GM23338 (cell line): Measurements from ENCODE around the gene SETBP1.

Experiments
- CREB1 ChIP-seq: fragments of 250-450 bp; sonication (Bioruptor Pico); IDR thresholded peaks from 2 replicates; pipeline ENCODE4 v1.5.0; 2020; ENCODE audit warnings: low read depth, mild to moderate bottlenecking, moderate library complexity
- CTCF ChIP-seq, 2 experiments: fragments of 200-600 bp in 1 of 2; sonication (generic) in 1 of 2; conservative IDR thresholded peaks; 2 replicates each; pipeline versions ENCODE4 v1.5.1 to v1.6.1; 2016 to 2017; ENCODE audit warnings: antibody characterized with exemption in 2 of 2, low read depth in 2 of 2, mild to moderate bottlenecking in 2 of 2, moderate library complexity in 1 of 2
- ETS1 ChIP-seq: IDR thresholded peaks from 2 replicates; pipeline ENCODE4 v1.6.1; 2016; ENCODE audit warnings: antibody characterized with exemption
- EZH2 ChIP-seq: fragments of 200-600 bp; sonication (generic); IDR thresholded peaks from one replicate; pipeline ENCODE4 v1.8.0; 2017; ENCODE audit warnings: antibody characterized with exemption, mild to moderate bottlenecking, low read depth; ENCODE audit not compliant: unreplicated experiment
- NANOG ChIP-seq: IDR thresholded peaks from 2 replicates; pipeline ENCODE4 v1.6.1; 2016; ENCODE audit warnings: antibody characterized with exemption, borderline replicate concordance
- POLR2AphosphoS5 ChIP-seq: IDR thresholded peaks from 2 replicates; pipeline ENCODE4 v1.6.1; 2016; ENCODE audit warnings: antibody characterized with exemption, low read depth
- REST ChIP-seq: IDR thresholded peaks from one replicate; pipeline ENCODE4 v1.6.1; 2018; ENCODE audit warnings: antibody characterized with exemption; ENCODE audit not compliant: unreplicated experiment
- ZNF331 ChIP-seq: fragments of 250-450 bp; sonication (Bioruptor Pico); IDR thresholded peaks from 2 replicates; pipeline ENCODE4 v1.5.0; 2020; ENCODE audit warnings: low read depth, mild to moderate bottlenecking, moderate library complexity

GRCh38 chr18:44857081-44857480 lies 176.4 kb downstream of the SETBP1 start:
- TF ChIP-seq CTCF (conservative IDR thresholded peaks at IDR 0.05; ENCODE audit: low read depth in 2 of 2) (no peak), EZH2 (no peak), REST (no peak), POLR2AphosphoS5 (no peak), CREB1 (CRISPR knock-in tag) (no peak), NANOG (no peak), ETS1 (no peak), ZNF331 (CRISPR knock-in tag) (no peak)
